Stimulated activated CD8-positive, alpha-beta memory T cell treated with anti-CD3 and anti-CD28 coated beads, Interleukin-12 subunit alpha, Interleukin-12 subunit beta, amount 100 ng/mL, for 24 hours (primary cell): ENCODE data around the gene COL6A1.
"Not testable (repeated sequence)": the region's sequence is repeated elsewhere in the genome, so short reads cannot be mapped to it uniquely, and the experiment has no call there.

Experiments
- DNase-seq: peaks from one replicate; pipeline ENCODE4 v3.0.0-alpha.2; 2020; ENCODE audit errors: extremely low read depth

Gene COL6A1

GRCh38 chr21:45947296-45947695, 34.3 kb upstream of the COL6A1 start:
- no peak for DNase-seq

- DNase-seq, result no peak
Measured at GRCh38 chr21:45947716-45948255, 33.8 kb upstream of the COL6A1 start.

GRCh38 chr21:45948576-45949141, 32.9 kb upstream of the COL6A1 start:
- DNase-seq, result no peak

DNA sequence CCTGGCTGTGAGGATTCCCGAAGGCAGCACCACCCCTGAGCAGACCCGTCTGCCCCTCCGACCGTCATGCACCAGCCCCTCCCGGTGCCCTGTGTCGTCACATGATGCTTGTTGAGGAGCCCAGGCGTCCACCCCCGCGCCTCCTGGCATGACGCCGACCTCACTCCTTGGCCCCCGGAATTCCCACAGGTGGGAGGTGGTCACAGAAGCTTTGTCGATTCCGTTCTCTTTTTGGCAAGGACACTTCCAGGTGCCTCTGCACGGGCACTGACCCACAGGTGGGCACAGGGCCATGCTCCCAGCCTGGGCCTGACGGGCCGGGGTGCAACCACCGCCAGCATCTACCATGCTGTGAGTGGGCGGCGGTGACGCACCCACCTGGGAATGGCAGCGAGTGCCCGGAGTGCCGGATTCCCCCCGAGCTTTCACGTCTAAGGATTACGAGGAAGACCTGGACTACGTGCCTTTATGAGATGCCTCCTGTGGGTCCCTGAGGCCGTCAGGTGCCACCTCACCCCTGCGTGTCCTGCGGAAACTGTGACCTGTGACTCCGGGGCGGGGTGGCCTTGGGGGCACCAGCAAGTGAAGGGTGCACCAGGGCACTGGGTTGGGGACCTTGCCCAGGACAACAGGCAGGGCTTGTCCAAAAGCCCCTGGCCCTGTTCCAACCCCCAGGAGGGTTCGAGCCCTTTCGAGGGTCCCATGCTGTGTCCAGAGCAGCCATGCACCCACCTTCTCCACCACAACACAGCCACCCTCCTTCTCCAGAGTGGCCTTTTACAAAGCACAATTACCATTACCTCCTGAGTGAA, 31.4 kb upstream of the COL6A1 start:
- DNase-seq, result no peak

DNA sequence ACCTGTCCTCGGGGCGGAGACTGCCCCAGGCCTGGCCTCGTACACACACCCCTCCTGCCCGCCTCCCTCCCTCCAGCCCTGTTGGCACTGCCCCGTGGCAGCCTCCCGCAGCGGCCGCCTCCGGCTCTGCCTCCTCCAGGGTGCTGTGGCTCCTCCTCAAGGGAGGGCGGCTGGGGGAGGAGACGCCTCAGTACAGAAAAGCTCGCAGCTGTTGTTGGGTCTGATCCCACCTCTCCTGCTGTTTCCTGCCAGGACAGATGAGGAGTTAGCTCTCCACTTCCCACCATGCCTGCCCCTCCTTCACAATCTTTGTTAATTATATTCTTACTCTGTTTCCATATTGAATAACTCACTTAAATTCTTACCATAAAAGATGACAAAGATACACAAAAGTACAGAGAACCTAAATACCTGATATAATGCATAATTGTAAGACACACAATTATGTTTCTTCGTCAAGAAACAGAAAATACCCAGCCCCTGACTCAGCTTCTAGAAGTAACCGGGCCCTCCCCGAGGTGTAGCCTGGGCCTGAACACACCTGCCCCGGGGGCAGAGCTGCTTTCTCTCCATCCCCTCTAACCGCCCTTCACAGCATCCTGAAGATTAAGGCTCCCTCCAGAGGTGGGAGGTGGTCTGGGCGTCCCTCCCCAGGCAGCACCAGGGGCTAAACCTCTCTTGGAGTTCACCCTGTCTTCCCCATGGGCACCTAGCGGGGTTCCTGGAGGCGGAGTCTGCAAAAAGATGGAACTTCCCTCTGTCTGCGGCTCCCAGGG, 30.6 kb upstream of the COL6A1 start:
- DNase-seq, result no peak

- DNase-seq, result no peak
Measured at GRCh38 chr21:45951676-45952075, 29.9 kb upstream of the COL6A1 start.

- DNase-seq, result not testable (repeated sequence)
Measured at GRCh38 chr21:45952527-45952926, 29.0 kb upstream of the COL6A1 start.

- no peak for DNase-seq
Measured at GRCh38 chr21:45952974-45953373, 28.6 kb upstream of the COL6A1 start.

GRCh38 chr21:45954261-45954660, 27.3 kb upstream of the COL6A1 start:
- DNase-seq, result no peak

DNA sequence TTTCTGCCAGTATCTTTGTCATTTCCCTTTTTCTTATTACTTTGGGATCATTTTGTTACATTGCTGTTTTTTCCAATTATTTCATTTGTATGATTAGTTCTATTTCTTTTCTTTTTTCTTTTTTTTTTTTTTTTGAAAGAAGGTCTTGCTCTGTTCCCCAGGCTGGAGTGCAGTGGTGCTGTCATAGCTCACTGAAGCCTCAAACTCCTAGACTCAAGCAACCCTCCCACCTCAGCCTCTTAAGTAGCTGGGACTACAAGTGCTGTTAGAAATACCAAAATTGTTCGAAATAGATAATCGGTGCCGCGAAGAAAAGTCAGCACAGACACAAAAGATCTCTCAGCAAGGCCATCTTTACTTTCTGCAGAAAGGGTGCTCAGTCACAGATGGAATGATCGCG, 26.6 kb upstream of the COL6A1 start:
- DNase-seq, result no peak

DNA sequence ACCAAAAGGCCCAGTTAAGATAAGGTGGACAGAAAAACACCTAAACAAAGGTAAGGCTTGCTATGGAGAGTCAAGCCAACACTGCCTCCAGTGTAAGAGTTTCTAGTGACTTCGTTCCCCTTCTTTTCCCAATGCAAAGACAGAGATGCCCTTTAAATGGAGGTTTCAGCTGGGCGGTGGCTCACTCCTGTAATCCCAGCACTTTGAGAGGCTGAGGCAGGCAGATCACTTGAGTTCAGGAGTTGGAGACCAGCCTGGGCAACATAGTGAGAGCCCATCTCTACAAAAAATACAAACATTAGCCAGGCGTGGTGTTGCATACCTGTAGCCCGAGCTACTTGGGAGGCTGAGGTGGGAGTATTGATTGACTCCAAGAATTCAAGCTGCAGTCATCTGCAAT, 24.0 kb upstream of the COL6A1 start:
- no peak for DNase-seq

DNA sequence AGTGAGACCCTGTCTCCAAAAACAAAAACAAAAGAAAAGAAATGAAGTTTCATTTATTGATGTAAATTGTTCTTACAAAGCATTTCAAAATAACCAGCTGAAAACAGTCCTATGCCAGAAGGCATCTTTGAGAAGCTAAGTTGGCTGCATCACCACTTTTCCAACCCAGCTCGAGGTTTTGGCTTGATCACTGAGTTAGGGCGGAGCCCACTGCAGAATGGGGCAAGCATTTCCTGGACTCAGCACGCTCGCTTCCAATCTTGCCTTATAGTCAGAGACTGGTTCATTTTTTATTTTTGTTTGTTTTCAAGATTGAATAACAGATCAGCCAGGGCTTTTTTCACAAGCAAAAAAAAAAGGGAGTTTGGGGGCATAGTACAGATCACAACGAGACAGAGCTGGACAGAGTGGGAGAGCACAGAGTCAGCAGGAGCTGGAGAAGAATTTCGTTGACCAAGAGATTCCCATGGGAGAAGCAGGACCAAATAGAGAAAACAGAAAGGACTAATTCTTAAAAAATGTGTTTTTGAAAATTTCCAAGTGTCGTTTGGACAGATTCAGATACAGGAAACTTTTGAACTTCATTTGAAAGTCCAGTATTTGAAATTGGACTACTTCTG, 23.5 kb upstream of the COL6A1 start:
- no peak for DNase-seq

- no peak for DNase-seq
Measured at GRCh38 chr21:45959182-45959581, 22.4 kb upstream of the COL6A1 start.

DNA sequence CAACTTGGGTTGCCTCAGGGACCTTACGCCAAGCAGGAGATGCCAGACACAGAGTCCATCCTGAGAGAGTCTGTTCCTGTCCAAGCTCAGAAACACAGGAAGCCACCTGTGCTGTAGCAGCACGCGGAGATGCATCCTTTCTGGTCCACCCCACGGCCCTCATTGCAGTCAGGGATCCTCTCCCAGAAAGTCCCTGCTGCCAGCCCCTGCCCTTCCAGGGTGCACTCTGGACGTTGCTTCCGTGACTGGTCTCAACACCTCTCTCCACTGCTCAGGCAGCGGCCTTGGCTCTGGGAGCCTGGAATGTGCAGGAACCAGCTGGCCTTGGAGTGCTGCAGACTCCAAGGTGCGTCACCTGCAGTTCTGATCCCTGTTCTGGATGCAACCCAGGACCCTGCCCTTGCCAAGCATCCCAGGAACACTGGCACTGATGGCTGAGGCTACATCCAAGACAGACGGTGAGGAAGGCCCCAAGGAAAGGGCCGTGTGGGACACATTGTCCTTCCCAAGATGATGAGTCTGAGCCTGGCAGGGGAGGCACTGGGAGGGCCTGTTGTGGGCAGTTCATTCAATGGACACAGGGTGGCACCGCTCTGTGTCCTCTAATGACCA, 21.7 kb upstream of the COL6A1 start:
- no peak for DNase-seq

DNA sequence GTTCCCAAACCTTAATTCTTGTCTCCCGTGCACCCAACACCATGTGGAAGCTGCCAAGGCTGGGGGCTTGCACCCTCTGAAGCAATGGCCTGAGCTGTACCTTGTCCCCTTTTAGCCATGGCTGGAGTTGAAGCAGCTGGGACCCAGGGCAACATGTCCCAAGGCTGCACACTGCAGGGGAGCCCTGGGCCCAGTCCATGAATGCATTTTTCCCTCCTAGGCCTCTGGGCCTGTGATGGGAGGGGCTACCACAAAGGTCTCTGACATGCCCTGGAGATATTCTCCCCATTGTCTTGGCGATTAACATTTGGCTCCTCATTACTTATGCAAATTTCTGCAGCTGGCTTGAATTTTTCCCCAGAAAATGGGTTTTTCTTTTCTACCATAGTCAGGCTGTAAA, 20.2 kb upstream of the COL6A1 start:
- not testable (repeated sequence) for DNase-seq

DNA sequence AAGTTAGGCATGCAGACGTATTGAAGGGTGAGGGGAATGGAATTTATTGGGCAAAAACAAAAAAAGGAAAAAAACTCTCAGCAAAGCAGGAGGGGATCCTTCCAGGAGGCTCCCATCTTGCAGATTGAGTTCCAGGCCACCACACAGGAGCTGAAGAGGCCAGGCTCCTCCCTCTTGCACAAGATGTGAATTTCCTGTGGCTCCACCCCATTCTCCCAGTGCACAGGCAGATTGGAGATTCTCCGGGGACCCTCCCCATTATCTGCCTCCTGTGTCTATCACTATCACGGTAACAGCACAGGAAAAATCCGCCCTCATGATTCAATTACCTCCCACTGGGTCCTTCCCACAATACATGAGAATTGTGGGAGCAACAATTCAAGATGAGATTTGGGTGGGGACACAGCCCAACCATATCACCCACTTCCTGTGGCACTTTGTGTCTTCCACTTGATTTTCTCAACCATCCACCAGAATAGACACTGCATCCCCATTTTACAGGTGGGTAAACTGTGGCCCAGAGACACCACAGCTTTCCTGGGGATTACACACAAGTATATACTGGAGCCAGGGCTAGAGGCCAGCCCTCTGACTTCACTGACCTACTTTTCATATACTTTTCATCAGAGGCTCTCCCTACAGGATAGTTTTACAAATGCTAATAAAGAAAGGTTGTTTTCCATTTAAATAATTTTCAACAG, 18.9 kb upstream of the COL6A1 start:
- DNase-seq, result no peak

- DNase-seq, result no peak
Measured at GRCh38 chr21:45963232-45963570, 18.4 kb upstream of the COL6A1 start.

DNA sequence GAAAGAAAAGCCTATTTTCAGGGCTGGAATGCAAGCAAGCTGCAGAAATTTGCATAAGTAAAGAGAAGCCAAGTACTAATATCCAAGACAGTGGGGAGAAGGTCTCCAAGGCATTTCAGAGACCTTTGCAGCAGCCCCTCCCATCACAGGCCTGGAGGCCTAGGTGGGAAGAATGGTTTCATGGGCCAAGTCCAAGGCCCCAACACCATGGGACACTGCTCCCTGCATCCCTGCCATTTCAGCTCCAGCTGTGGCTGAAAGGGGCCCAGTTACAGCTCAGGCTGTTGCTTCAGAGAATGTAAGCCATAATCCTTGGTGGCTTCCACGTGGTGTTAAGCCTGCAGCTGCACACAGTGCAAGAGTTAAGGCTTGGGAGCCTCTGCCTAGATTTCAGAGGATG, 16.9 kb upstream of the COL6A1 start:
- no peak for DNase-seq

DNA sequence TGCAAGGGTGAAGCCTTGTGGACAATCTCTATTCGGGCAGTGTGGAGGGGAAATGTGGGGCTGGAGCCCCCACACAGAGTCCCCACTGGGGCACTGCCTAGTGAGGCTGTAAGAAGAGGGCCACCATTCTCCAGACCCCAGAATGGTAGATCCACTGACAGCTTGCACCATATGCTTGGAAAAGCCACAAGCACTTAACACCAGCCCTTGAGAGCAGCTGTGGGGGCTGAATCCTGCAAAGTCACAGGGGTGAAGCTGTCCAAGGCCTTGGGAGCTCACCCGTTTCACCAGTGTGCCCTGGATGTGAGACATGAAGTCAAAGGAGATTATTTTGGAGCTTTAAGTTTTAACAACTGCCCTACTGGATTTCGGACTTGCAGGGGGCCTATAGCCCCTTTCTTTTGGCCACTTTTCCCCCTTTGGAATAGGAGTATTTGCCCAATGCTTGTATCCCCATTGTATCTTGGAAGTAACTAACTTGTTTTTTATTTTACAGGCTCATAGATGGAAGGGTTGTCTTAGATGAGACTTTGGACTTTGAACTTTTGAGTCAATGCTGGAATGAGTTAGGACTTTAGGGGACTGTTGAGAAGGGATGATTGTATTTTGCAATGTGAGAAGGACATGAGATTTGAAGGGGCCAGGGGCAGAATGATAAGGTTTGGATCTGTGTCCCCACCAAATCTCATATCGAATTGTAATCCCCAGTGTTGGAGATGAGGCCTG, 16.3 kb upstream of the COL6A1 start:
- DNase-seq, result no peak

- no peak for DNase-seq
Measured at GRCh38 chr21:45966791-45967394, 14.7 kb upstream of the COL6A1 start.
